H1 (cell line): ENCODE data around the gene PRKACA. TPM values are rescaled to one million over a fixed set of nuclear protein-coding genes. Genes with fewer than 3 reads are reported as not detected.

Experiments
- CTCF ChIA-PET: fragments of 300-600 bp; sonication (Branson Sonifier 250); formaldehyde crosslinking; loops from one replicate; lab custom pipeline; 2021; ENCODE audit not compliant: partially characterized antibody; lab: Charles Lee
- POLR2A ChIA-PET: fragments of 300-600 bp; sonication (Branson Sonifier 250); formaldehyde crosslinking; loops from one replicate; lab custom pipeline; 2021; ENCODE audit warnings: inconsistent platforms; ENCODE audit not compliant: partially characterized antibody; lab: Charles Lee
- DNase-seq, 2 experiments: peaks; one replicate each; pipeline versions ENCODE4 v3.0.0 to v3.0.0-alpha.2; 2010 to 2022; ENCODE audit warnings: low spot score in 2 of 2, low read depth in 1 of 2, mixed read lengths in 1 of 2
- FAIRE-seq: peaks from 2 replicates; lab custom pipeline; 2011; peaks lifted over from hg19 to GRCh38; lab: Jason Lieb, UNC
- H2AFZ ChIP-seq: 2 replicates; pipeline ENCODE4 v1.8.1; 2012; ENCODE audit warnings: low read length, inconsistent platforms
- H2AK5ac ChIP-seq: 2 replicates; pipeline ENCODE4 v1.6.1; 2013; ENCODE audit warnings: low read depth, low read length
- H2BK120ac ChIP-seq: replicated peaks from 2 replicates; pipeline ENCODE3; 2013; ENCODE audit warnings: low read depth, low read length, inconsistent platforms
- H2BK12ac ChIP-seq: 2 replicates; pipeline ENCODE4 v1.6.1; 2013; ENCODE audit warnings: low read depth, low read length
- H2BK15ac ChIP-seq: 2 replicates; pipeline ENCODE4 v1.6.1; 2013; ENCODE audit warnings: low read length
- H2BK20ac ChIP-seq: 2 replicates; pipeline ENCODE4 v1.6.1; 2013; ENCODE audit warnings: low read length
- H2BK5ac ChIP-seq: 2 replicates; pipeline ENCODE4 v1.6.1; 2013; ENCODE audit warnings: low read depth, low read length
- H3K14ac ChIP-seq: 2 replicates; pipeline ENCODE4 v1.6.1; 2013; ENCODE audit warnings: inconsistent platforms; ENCODE audit not compliant: insufficient read length
- H3K18ac ChIP-seq: 2 replicates; pipeline ENCODE4 v1.6.1; 2013; ENCODE audit warnings: low read length; ENCODE audit errors: extremely low read depth
- H3K23ac ChIP-seq: 2 replicates; pipeline ENCODE4 v1.6.1; 2013; ENCODE audit warnings: inconsistent platforms; ENCODE audit not compliant: insufficient read length
- H3K23me2 ChIP-seq: 2 replicates; pipeline ENCODE4 v1.6.1; 2013; ENCODE audit warnings: low read depth, low read length
- H3K27ac ChIP-seq: 2 replicates; pipeline ENCODE4 v1.6.1; 2011; ENCODE audit warnings: low read depth, low read length, inconsistent platforms
- H3K27me3 ChIP-seq, 4 experiments: replicated peaks in 1 of 4; 1 replicate in 1 of 4; 2 replicates in 3 of 4; pipeline versions ENCODE4 v1.6.1 to v1.8.1; 2011 to 2013; ENCODE audit warnings: low read length in 3 of 4, mild to moderate bottlenecking in 3 of 4, inconsistent platforms in 2 of 4, mixed read lengths in 2 of 4, moderate library complexity in 1 of 4; ENCODE audit not compliant: control insufficient read depth in 3 of 4, insufficient read depth in 3 of 4; ENCODE audit errors: extremely low read depth in 1 of 4
- H3K36me3 ChIP-seq, 4 experiments: 2 replicates each; pipeline versions ENCODE4 v1.6.1 to v1.8.1; 2011 to 2013; ENCODE audit warnings: mild to moderate bottlenecking in 4 of 4, low read length in 3 of 4, moderate library complexity in 2 of 4, control low read depth in 1 of 4, inconsistent platforms in 1 of 4; ENCODE audit not compliant: insufficient read depth in 4 of 4, control insufficient read depth in 2 of 4
- H3K4ac ChIP-seq: replicated peaks from 2 replicates; pipeline ENCODE3; 2013; ENCODE audit warnings: low read length, low read depth, mixed read lengths, inconsistent platforms; ENCODE audit not compliant: insufficient read length
- H3K4me1 ChIP-seq, 4 experiments: replicated peaks in 1 of 4; 1 replicate in 1 of 4; 2 replicates in 3 of 4; pipeline versions ENCODE4 v1.6.1 to v1.8.1; 2011 to 2013; ENCODE audit warnings: low read length in 3 of 4, inconsistent platforms in 2 of 4, mixed read lengths in 1 of 4; ENCODE audit not compliant: insufficient read depth in 4 of 4, control insufficient read depth in 3 of 4
- H3K4me2 ChIP-seq, 2 experiments: 2 replicates each; pipeline versions ENCODE4 v1.6.1 to v1.8.1; 2011 to 2013; ENCODE audit warnings: low read depth in 2 of 2, low read length in 2 of 2, control low read depth in 1 of 2, inconsistent platforms in 1 of 2, mild to moderate bottlenecking in 1 of 2; ENCODE audit not compliant: insufficient read depth in 1 of 2
- H3K4me3 ChIP-seq, 4 experiments: fragments of 200-600, 300-600 bp in 1 of 4; sonication (generic), shearing (Covaris generic), sonication (Bioruptor Twin) in 1 of 4; 2 replicates each; pipeline versions ENCODE4 v1.5.1 to v1.8.1; 2011 to 2016; ENCODE audit warnings: low read length in 4 of 4, low read depth in 3 of 4, control low read depth in 2 of 4, inconsistent platforms in 2 of 4, mild to moderate bottlenecking in 2 of 4, mixed read lengths in 1 of 4, moderate library complexity in 1 of 4; ENCODE audit not compliant: insufficient read depth in 2 of 4; ENCODE audit errors: extremely low read depth in 1 of 4
- H3K56ac ChIP-seq: replicated peaks from 2 replicates; pipeline ENCODE3; 2013; ENCODE audit warnings: low read depth, mild to moderate bottlenecking, mixed read lengths, low read length, inconsistent platforms; ENCODE audit not compliant: insufficient read length
- H3K79me1 ChIP-seq: 2 replicates; pipeline ENCODE4 v1.6.1; 2013; ENCODE audit warnings: low read depth, low read length, control low read depth
- H3K79me2 ChIP-seq, 2 experiments: 2 replicates each; pipeline versions ENCODE4 v1.6.1 to v1.8.1; 2012 to 2013; ENCODE audit warnings: low read length in 2 of 2, mild to moderate bottlenecking in 2 of 2, inconsistent platforms in 1 of 2; ENCODE audit not compliant: insufficient read depth in 2 of 2, control insufficient read depth in 1 of 2
- H3K9ac ChIP-seq, 4 experiments: replicated peaks in 1 of 4; 1 replicate in 1 of 4; 2 replicates in 3 of 4; pipeline versions ENCODE4 v1.6.1 to v1.8.1; 2011 to 2013; ENCODE audit warnings: low read depth in 3 of 4, low read length in 3 of 4, control low read depth in 2 of 4, mild to moderate bottlenecking in 2 of 4, moderate library complexity in 2 of 4, inconsistent platforms in 1 of 4; ENCODE audit errors: extremely low read depth in 1 of 4
- H3K9me3 ChIP-seq, 2 experiments: 2 replicates each; pipeline versions ENCODE4 v1.6.1 to v1.8.1; 2012 to 2013; ENCODE audit warnings: mild to moderate bottlenecking in 2 of 2, moderate library complexity in 2 of 2, control low read depth in 1 of 2, inconsistent platforms in 1 of 2, low read depth in 1 of 2, low read length in 1 of 2, mixed read lengths in 1 of 2; ENCODE audit not compliant: insufficient read depth in 2 of 2
- H4K20me1 ChIP-seq, 2 experiments: replicated peaks in 1 of 2; 2 replicates each; pipeline versions ENCODE3 to v1.8.1; 2011 to 2013; ENCODE audit warnings: inconsistent platforms in 2 of 2, low read length in 2 of 2, mild to moderate bottlenecking in 1 of 2; ENCODE audit not compliant: insufficient read depth in 2 of 2, control insufficient read depth in 1 of 2
- H4K5ac ChIP-seq: 2 replicates; pipeline ENCODE4 v1.6.1; 2013; ENCODE audit warnings: low read length, low read depth, mixed read lengths, inconsistent platforms; ENCODE audit not compliant: insufficient read length
- H4K8ac ChIP-seq: 2 replicates; pipeline ENCODE4 v1.8.0; 2013; ENCODE audit warnings: mild to moderate bottlenecking, moderate library complexity, low read length, inconsistent platforms; ENCODE audit not compliant: insufficient read depth; ENCODE audit errors: extremely low read depth
- H4K91ac ChIP-seq: replicated peaks from 2 replicates; pipeline ENCODE3; 2013; ENCODE audit warnings: low read length, mixed read lengths, inconsistent platforms; ENCODE audit not compliant: insufficient read length
- CHD2 ChIP-seq: IDR thresholded peaks from 2 replicates; pipeline ENCODE4 v1.6.1; 2012; ENCODE audit warnings: low read length, improper control_type of control experiment
- PHF8 ChIP-seq: fragments of 200-600 bp; sonication (generic); conservative IDR thresholded peaks from 2 replicates; pipeline ENCODE4 v1.7.1; 2012; ENCODE audit warnings: low read depth, mild to moderate bottlenecking, inconsistent platforms, low read length, moderate library complexity
- SP1 ChIP-seq: IDR thresholded peaks from 2 replicates; pipeline ENCODE4 v1.6.1; 2011; ENCODE audit warnings: low read depth, low read length
- SP4 ChIP-seq: IDR thresholded peaks from 2 replicates; pipeline ENCODE4 v1.6.1; 2012; ENCODE audit warnings: low read length, inconsistent platforms
- SRF ChIP-seq: IDR thresholded peaks from 2 replicates; pipeline ENCODE4 v1.6.1; 2011; ENCODE audit warnings: mild to moderate bottlenecking, low read depth, low read length, moderate library complexity
- WGBS, 2 experiments: shearing (Covaris generic) in 1 of 2; methylation state at CpG; one replicate each; pipeline versions ENCODE4 v1.1.6 to v1.1.7; 2013 to 2015; ENCODE audit warnings: low lambda C conversion rate in 2 of 2, mixed read lengths in 2 of 2, inconsistent platforms in 1 of 2, low coverage in 1 of 2, missing lambda C conversion rate in 1 of 2; ENCODE audit not compliant: insufficient replicate concordance in 2 of 2, insufficient coverage in 1 of 2, insufficient read length in 1 of 2; ENCODE audit errors: extremely low coverage in 1 of 2, missing lambda C conversion rate in 1 of 2; 5-methylcytosine and 5-hydroxymethylcytosine counted together
- polyA plus RNA-seq, 7 experiments: library from polyadenylated mRNA; depleted of rRNA in 3 of 7; stranded (reverse) in 5 of 7; unstranded in 2 of 7; fragments of >200 nt in 5 of 7; fragments of 200-250 nt in 2 of 7; gene quantifications; 1 replicate in 5 of 7; 2 replicates in 1 of 7; 4 replicates in 1 of 7; pipeline versions ENCODE4 v1.2.1 to v1.2.3, GENCODE V29; 2011 to 2013; ENCODE audit warnings: missing spikeins in 2 of 7, mixed read lengths in 2 of 7
- total RNA-seq: library from RNA; stranded (reverse); fragmentation: NEBNext Ultra II Directional; extraction: Animal tissue kit (Norgen Biotek cat#: 25700); gene quantifications from 2 replicates; pipeline ENCODE4 v1.2.1, GENCODE V29; 2021
- TF ChIP-seq, protein P1 (sequence below): IDR thresholded peaks from 2 replicates; pipeline ENCODE4 v1.6.1; 2012; ENCODE audit warnings: inconsistent platforms
- TF ChIP-seq, protein P2 (sequence below): IDR thresholded peaks from 2 replicates; pipeline ENCODE4 v1.6.1; 2011; ENCODE audit warnings: low read depth, mild to moderate bottlenecking, low read length; ENCODE audit not compliant: insufficient read depth

PRKACA gene
- total and polyA plus RNA-seq, 2 of the 8 experiments (the other 6 are each of a cell fraction or from before 2014, with no cell fraction given), result 14.2 to 48.2 TPM

DNA sequence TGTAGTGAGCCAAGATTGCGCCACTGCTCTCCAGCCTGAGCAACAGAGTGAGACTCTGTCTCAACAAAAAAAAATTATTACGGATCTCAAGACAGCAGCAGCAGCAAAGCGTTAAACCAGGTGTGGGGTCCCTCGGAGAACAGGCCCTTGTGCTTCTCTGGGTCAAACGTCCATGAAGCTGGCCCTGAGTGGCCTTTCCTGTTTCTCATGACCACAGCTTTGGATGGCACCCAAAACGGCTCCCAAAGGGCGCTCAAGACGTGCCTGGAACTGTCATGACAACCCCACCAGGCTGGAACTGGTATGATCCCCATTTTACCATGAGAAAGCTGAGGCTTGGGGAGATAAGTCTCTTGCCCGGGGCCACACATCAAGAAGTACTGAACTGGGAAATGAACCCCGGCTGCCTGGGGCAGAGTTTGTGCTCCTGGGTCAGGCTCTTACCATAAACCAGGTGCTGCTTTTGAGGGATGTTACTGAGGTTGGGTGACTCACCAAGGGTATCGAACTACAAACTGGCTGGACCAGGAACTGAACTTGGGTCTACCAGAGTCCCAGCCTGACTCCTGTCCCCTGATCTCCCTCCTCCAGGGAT is 15.4 kb downstream of the PRKACA start:
- FAIRE-seq, result no peak
- no peak for TF ChIP-seq SP4
- TF ChIP-seq CHD2, result no peak
- TF ChIP-seq, protein P1, sequence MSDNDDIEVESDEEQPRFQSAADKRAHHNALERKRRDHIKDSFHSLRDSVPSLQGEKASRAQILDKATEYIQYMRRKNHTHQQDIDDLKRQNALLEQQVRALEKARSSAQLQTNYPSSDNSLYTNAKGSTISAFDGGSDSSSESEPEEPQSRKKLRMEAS, result no peak
- TF ChIP-seq, protein P2, sequence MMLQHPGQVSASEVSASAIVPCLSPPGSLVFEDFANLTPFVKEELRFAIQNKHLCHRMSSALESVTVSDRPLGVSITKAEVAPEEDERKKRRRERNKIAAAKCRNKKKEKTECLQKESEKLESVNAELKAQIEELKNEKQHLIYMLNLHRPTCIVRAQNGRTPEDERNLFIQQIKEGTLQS, result no peak
- no peak for TF ChIP-seq PHF8
- no peak for TF ChIP-seq SP1
- TF ChIP-seq SRF, result no peak

More for the DNA sequence above, 15.4 kb downstream of the PRKACA start:
- POLR2A ChIA-PET, result interaction anchor here (1.2 to 2.1 kb wide), 4 partner anchors 9 to 24 kb away, joined by 3 to 6 read pairs (median 4); a partner anchor contains a TSS
- no peak overlapping the region for H3K4me3 ChIP-seq
- no peaks in the 10 kb centered on the region for H3K79me1 ChIP-seq
- DNase-seq, result no peak
- H3K9me3 ChIP-seq, result no peaks in the 10 kb centered on the region
- H2AFZ ChIP-seq, result no peak overlapping the region
- no peaks in the 10 kb centered on the region for H3K79me2 ChIP-seq
- no peak overlapping the region for H2AK5ac ChIP-seq
- no peaks in the 10 kb centered on the region for H3K4me1 ChIP-seq
- no peak overlapping the region for H2BK12ac ChIP-seq
- no peaks in the 10 kb centered on the region for H3K23me2 ChIP-seq
- H4K5ac ChIP-seq, result no peak overlapping the region
- H3K23ac ChIP-seq, result no peak overlapping the region
- H3K14ac ChIP-seq, result no peak overlapping the region
- WGBS, 2 experiments, result 88% methylated on average over 11 of the region's 11 CpGs; no CpG with 5 or more reads in 1 of the 2 experiments
- H3K36me3 ChIP-seq, result no peaks in the 10 kb centered on the region
- no peak overlapping the region for H3K9ac ChIP-seq
- H2BK120ac ChIP-seq, result no peak overlapping the region
- H3K56ac ChIP-seq, result no peak overlapping the region
- H3K27me3 ChIP-seq, result no peaks in the 10 kb centered on the region
- H2BK15ac ChIP-seq, result no peak overlapping the region
- no peak overlapping the region for H3K4me2 ChIP-seq
- H4K91ac ChIP-seq, result no peak overlapping the region
- H3K4ac ChIP-seq, result no peak overlapping the region
- H2BK20ac ChIP-seq, result no peak overlapping the region
- CTCF ChIA-PET, result interaction anchor here (0.6 to 5.3 kb wide), 7 partner anchors 8 to 48 kb away, joined by 3 to 40 read pairs (median 3); a partner anchor contains a TSS
- H4K20me1 ChIP-seq, result peaks cover 0 to 4% of the 10 kb centered on the region in 2 experiments
- H3K27ac ChIP-seq, result no peak overlapping the region
- H3K18ac ChIP-seq, result no peak overlapping the region
- H2BK5ac ChIP-seq, result no peak overlapping the region
- H4K8ac ChIP-seq, result no peak overlapping the region
